PFSK-1 (cell line): ENCODE measurements around the gene TEX29.

Source experiments
- FOXP2 ChIP-seq: optimal IDR thresholded peaks from 2 replicates; pipeline ENCODE3; 2011; ENCODE audit warnings: borderline replicate concordance, control low read depth, inconsistent platforms; ENCODE audit not compliant: insufficient read depth; ENCODE audit errors: extremely low read length, extremely low read depth
- POLR2AphosphoS5 ChIP-seq: IDR thresholded peaks from 2 replicates; pipeline ENCODE4 v1.6.1; 2012; ENCODE audit warnings: low read depth, mild to moderate bottlenecking, control low read depth, low read length, moderate library complexity
- REST ChIP-seq, 2 experiments: IDR thresholded peaks; 2 replicates each; pipeline versions ENCODE4 v1.6.1 to v1.8.0; 2011 to 2012; ENCODE audit warnings: low read depth in 2 of 2, low read length in 2 of 2, control low read depth in 1 of 2, inconsistent platforms in 1 of 2, mild to moderate bottlenecking in 1 of 2, moderate library complexity in 1 of 2; ENCODE audit not compliant: insufficient read depth in 1 of 2
- SIN3A ChIP-seq: IDR thresholded peaks from 2 replicates; pipeline ENCODE4 v1.6.1; 2012; ENCODE audit warnings: mild to moderate bottlenecking, low read length, moderate library complexity, borderline replicate concordance; ENCODE audit not compliant: insufficient read depth
- TAF1 ChIP-seq: IDR thresholded peaks from 2 replicates; pipeline ENCODE4 v1.6.1; 2012; ENCODE audit warnings: low read length, control low read depth, borderline replicate concordance; ENCODE audit not compliant: insufficient read depth

- TF ChIP-seq POLR2AphosphoS5, result no peak
- no peak for TF ChIP-seq SIN3A
- TF ChIP-seq REST (IDR thresholded peaks at IDR 0.05; ENCODE audit: insufficient read depth in 1 of 2, low read depth in 2 of 2, low read length in 2 of 2), result no peak
- no peak for TF ChIP-seq TAF1
- no peak for TF ChIP-seq FOXP2
These were observed 28.5 kb upstream of the TEX29 start for GRCh38 chr13:111291908-111292307.
